MG63 (cell line): Measurements from ENCODE around the gene FOXL1. TPM values are rescaled to one million over a fixed set of nuclear protein-coding genes. Genes with fewer than 3 reads are reported as not detected.

Source experiments
- DNase-seq: peaks from one replicate; pipeline ENCODE4 v3.0.0-alpha.2; 2020
- H3K27me3 ChIP-seq: fragments of 250-450 bp; sonication (Bioruptor Pico); 2 replicates; pipeline ENCODE4 v1.5.1; 2020; ENCODE audit warnings: mild to moderate bottlenecking, moderate library complexity
- H3K36me3 ChIP-seq: fragments of 250-450 bp; sonication (Bioruptor Pico); 2 replicates; pipeline ENCODE4 v1.5.1; 2020; ENCODE audit warnings: mild to moderate bottlenecking, moderate library complexity
- H3K4me3 ChIP-seq: fragments of 250-450 bp; sonication (Bioruptor Pico); 2 replicates; pipeline ENCODE4 v1.5.1; 2020; ENCODE audit warnings: mild to moderate bottlenecking, moderate library complexity
- H3K9me3 ChIP-seq: fragments of 250-450 bp; sonication (Bioruptor Pico); 2 replicates; pipeline ENCODE4 v1.5.1; 2020; ENCODE audit warnings: mild to moderate bottlenecking, moderate library complexity
- total RNA-seq: library from RNA; depleted of rRNA; stranded (reverse); fragments of >200 nt; shearing (Covaris generic); gene quantifications from 2 replicates; pipeline ENCODE4 v1.2.3, GENCODE V29; 2014; ENCODE audit warnings: low replicate concordance

Gene FOXL1
- total RNA-seq, 1 experiment from 2014 or later, result not detected

DNA sequence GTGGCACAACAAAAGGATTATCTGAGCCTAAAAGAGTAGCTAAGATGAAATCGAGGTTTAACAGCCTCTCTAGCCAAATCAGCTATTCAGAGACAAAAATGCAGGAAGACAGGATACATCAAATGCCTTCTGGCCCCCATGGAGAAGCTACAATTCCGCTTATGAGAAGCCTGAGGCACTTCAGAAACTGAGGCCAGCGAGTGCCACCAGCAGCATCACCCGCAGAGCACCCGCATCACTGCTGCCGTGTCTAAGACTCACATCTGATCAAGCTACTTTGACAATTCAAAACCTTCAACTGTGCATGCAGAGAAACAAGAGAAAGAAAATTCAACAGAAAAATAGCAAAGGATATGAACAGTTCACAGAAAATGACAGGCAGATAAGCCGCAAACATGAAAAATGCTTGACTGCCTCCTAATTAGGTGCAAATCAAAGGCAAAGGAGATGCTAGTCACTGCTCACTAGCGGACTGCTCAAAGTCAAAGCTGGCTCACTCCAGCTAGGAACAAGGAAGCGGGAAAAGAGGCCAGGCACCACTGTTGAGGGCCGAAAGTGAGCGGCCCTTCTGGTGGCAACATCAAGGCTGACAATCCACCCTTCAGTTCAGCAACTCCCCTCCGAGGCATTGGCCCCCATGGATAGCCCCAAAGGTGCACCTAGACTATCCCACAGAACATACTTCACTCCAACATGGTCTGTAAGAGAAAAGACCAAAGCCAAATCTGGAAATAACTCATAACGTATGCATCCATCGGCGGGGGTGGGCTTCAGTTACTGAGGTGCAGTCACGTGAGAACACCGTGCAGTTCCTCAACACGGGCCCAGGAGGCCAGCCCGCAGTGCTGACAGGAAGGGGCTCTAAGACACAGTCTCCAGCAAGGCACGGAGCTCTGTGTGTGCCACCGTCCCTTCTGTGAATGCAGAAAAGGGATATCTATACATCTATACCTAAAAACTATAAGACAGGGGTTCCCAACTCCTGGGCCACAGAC lies 35.3 kb upstream of the FOXL1 start:
- Histone ChIP-seq H3K36me3 (peaks cover 100% of the 10 kb centered on the region), H3K9me3 (no peaks in the 10 kb centered on the region), H3K27me3 (no peaks in the 10 kb centered on the region), H3K4me3 (no peak overlapping the region)
- DNase-seq, result no peak

DNA sequence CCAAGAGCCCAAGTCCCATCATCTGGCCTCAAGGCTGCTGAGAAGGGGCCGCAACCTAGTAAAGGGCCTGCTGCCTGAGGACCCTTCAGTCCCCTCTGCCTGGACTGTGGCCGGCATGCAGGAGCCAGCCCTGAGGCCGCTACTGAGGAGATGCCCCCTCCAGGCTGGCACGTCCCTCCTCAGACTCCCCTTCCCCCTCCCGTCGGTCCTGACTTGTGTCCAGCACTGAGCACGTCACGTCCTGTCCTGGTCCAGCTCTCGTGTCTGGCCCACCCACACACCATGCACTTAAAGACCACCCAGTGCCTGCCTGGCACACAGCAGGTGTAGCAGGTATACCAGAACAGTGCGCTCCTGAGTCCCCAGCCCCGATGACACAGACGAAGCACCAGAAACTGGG lies 32.9 kb upstream of the FOXL1 start:
- no peak overlapping the region for H3K4me3 ChIP-seq
- H3K36me3 ChIP-seq, result peaks cover 98% of the 10 kb centered on the region
- H3K9me3 ChIP-seq, result no peaks in the 10 kb centered on the region
- no peak for DNase-seq
- H3K27me3 ChIP-seq, result no peaks in the 10 kb centered on the region

GRCh38 chr16:86545954-86546637 lies 32.3 kb upstream of the FOXL1 start:
- Histone ChIP-seq H3K27me3 (no peaks in the 10 kb centered on the region), H3K9me3 (no peaks in the 10 kb centered on the region), H3K36me3 (peaks cover 98% of the 10 kb centered on the region), H3K4me3 (no peak overlapping the region)
- no peak for DNase-seq

DNA sequence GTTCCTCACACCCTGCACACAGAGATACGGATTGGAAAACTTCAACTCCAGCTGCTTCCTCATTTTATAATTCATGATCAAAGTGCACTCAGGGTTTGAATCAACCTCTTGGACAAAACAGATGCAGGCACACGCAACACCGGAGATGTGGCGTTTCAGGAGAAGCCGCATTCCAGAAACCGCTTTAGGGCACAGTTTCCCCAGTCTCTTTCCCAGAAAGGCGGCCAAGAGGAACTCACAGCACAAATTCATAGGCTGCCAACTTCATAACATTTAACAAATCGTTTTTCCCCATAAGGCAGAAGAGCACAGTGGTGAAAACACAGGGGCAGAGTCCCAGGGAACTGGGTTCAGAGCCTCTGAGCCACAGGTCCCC lies 31.7 kb upstream of the FOXL1 start:
- DNase-seq, result no peak
- Histone ChIP-seq H3K36me3 (peaks cover 98% of the 10 kb centered on the region), H3K27me3 (no peaks in the 10 kb centered on the region), H3K4me3 (no peak overlapping the region), H3K9me3 (no peaks in the 10 kb centered on the region)

GRCh38 chr16:86547286-86547685 lies 31.1 kb upstream of the FOXL1 start:
- Histone ChIP-seq H3K4me3 (no peak overlapping the region), H3K27me3 (no peaks in the 10 kb centered on the region), H3K9me3 (no peaks in the 10 kb centered on the region), H3K36me3 (peaks cover 98% of the 10 kb centered on the region)
- DNase-seq, result no peak

GRCh38 chr16:86549076-86549892 lies 29.1 kb upstream of the FOXL1 start:
- Histone ChIP-seq H3K4me3 (no peak overlapping the region), H3K27me3 (no peaks in the 10 kb centered on the region), H3K36me3 (peaks cover 95% of the 10 kb centered on the region), H3K9me3 (no peaks in the 10 kb centered on the region)
- DNase-seq, result no peak

GRCh38 chr16:86549893-86550190 lies 28.5 kb upstream of the FOXL1 start:
- no peak for DNase-seq
- H3K36me3 ChIP-seq, result peaks cover 92% of the 10 kb centered on the region
- H3K9me3 ChIP-seq, result no peaks in the 10 kb centered on the region
- H3K4me3 ChIP-seq, result no peak overlapping the region
- no peaks in the 10 kb centered on the region for H3K27me3 ChIP-seq

DNA sequence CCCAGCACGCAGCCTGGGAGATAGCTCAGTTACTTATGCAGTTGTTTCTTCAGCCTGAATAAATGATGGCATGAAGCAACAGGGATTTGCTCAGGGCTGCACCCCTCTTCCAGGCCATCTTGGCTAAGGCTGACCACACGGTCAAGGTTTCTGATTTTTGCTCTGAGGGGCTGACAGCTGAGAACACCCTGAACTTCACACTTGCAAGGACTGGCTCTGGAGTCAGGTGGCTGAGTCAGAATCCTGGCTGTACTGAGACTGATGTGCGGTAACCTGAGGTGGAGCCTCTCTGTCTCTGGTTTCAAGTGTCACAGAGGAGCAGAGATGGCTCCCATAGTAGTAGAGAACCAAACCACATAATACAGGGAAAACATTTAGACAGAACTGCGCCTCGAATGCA lies 28.1 kb upstream of the FOXL1 start:
- Histone ChIP-seq H3K4me3 (no peak overlapping the region), H3K27me3 (no peaks in the 10 kb centered on the region), H3K36me3 (peaks cover 89% of the 10 kb centered on the region), H3K9me3 (no peaks in the 10 kb centered on the region)
- DNase-seq, result peak; percentile 0

DNA sequence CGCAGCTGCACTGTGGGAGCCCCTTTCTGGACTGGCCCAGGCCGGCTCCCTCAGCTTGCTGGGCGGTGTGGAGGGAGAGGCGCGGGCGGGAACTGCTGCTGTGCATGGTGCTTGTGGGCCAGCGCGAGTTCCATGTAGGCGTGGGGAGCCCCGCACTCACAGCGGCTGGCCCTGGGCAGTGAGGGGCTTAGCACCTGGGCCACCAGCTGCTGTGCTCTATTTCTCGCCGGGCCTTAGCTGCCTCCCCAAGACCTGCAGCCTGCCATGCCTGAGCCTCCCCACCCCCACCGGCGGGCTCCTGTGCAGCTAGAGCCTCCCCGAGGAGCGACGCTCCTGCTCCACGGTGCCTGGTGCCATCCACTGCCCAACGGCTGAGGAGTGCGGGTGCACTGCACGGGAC lies 25.0 kb upstream of the FOXL1 start:
- H3K36me3 ChIP-seq, result peaks cover 58% of the 10 kb centered on the region
- DNase-seq, result peak; percentile 2
- H3K27me3 ChIP-seq, result no peaks in the 10 kb centered on the region
- no peak overlapping the region for H3K4me3 ChIP-seq
- H3K9me3 ChIP-seq, result no peaks in the 10 kb centered on the region

DNA sequence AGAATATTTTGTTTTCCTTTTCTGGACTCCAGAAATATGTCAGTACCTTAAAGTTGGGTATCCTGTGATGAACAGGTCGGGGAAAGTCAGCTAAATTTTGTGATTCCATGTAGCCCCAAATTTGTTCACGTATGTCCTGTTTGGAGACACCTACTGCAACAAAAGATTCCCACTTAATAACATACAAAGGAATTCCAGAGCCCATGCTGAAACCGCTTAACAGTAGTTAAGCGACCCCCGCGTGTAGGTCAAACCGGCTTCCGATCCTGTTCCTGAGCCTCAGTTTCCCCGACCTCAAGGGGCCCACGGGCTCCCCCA lies 23.8 kb upstream of the FOXL1 start:
- Histone ChIP-seq H3K9me3 (no peaks in the 10 kb centered on the region), H3K36me3 (peaks cover 46% of the 10 kb centered on the region), H3K4me3 (peak overlapping the region; percentile 88), H3K27me3 (no peaks in the 10 kb centered on the region)
- DNase-seq, result no peak

GRCh38 chr16:86554917-86555703 lies 23.2 kb upstream of the FOXL1 start, which contains the start of gene MTHFSD:
Gene MTHFSD, minus strand, starts transcription at chr16:86555235. Its CDS starts 51 bp downstream, at chr16:86555184.
- Histone ChIP-seq H3K36me3 (peaks cover 43% of the 10 kb centered on the region), H3K9me3 (no peaks in the 10 kb centered on the region), H3K27me3 (no peaks in the 10 kb centered on the region), H3K4me3 (peak within 1 kb of the TSS; percentile 88)
- peak; percentile 100 for DNase-seq

GRCh38 chr16:86555704-86556075 lies 22.7 kb upstream of the FOXL1 start:
- H3K27me3 ChIP-seq, result no peaks in the 10 kb centered on the region
- no peak for DNase-seq
- peak overlapping the region; percentile 88 for H3K4me3 ChIP-seq
- H3K9me3 ChIP-seq, result no peaks in the 10 kb centered on the region
- peaks cover 37% of the 10 kb centered on the region for H3K36me3 ChIP-seq

DNA sequence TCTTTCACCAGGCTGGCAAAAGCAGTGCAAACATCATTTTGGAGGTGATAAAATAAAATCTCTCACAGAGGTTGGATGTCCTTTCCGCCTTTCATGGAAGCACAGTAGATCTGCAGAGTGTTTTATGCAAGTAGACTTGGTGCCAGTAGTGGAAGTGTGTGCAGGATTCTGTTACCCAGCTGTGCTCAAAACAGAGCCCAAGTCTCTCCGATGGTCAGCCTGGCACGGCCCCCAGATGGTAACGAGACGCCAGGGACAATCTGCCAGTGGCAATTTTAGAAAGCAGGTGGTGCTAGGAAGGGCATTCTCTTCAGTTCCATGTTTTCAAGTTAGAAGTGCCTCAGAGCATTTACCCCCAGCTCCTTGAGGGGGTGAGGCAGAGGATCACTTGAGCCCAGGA lies 21.8 kb upstream of the FOXL1 start:
- Histone ChIP-seq H3K27me3 (no peaks in the 10 kb centered on the region), H3K36me3 (peaks cover 28% of the 10 kb centered on the region), H3K4me3 (no peak overlapping the region), H3K9me3 (no peaks in the 10 kb centered on the region)
- DNase-seq, result no peak

- Histone ChIP-seq H3K27me3 (no peaks in the 10 kb centered on the region), H3K36me3 (peaks cover 19% of the 10 kb centered on the region), H3K4me3 (no peak overlapping the region), H3K9me3 (no peaks in the 10 kb centered on the region)
- no peak for DNase-seq
Observed at GRCh38 chr16:86557587-86557986, 20.8 kb upstream of the FOXL1 start.

DNA sequence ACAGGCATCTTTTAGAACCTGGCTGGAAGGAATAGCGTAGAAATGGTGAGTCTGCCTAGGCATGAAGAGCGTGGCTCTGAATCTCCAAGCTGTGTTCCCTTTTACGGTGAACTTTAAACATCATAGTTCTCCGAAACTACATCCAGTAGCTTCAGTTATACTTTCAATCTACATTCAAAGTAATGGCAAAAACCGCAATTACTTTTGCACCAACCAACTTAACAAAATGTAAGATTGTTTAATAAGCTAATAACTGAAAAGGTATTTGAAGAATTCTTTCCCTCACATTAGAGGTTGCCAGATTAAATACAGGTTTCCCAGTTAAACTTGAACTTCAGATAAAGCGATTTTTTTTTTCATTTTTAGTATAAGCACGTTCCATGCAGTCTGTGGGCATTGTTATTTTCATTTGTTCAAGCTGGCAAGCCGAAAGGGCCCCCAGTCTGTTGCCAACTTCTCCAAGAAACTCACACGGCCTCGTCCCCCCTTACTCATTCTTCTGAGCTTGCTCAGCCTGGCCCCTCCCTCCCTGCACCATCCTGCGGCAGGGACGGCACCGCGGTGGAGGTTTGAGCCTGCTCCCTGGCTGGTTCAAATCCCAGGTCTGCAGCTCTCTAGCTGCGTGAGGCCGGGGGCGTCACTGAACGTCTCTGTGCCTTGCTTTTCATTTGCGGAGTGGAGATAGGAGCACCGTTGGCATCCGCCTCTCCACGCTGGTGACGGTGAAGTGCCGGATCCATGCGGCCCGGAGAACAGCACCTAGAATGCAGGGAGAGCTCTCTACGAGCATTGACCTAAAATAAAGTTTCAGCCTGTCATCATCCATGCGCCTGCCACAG lies 19.8 kb upstream of the FOXL1 start:
- Histone ChIP-seq H3K9me3 (no peaks in the 10 kb centered on the region), H3K36me3 (peaks cover 11% of the 10 kb centered on the region), H3K27me3 (no peaks in the 10 kb centered on the region), H3K4me3 (no peak overlapping the region)
- DNase-seq, result no peak
